Epithelial cell of proximal tubule (primary cell): Measurements from ENCODE around the gene MAD2L2. TPM values are rescaled to one million over a fixed set of nuclear protein-coding genes. Genes with fewer than 3 reads are reported as not detected.

Experiments used
- DNase-seq: peaks from one replicate; pipeline ENCODE4 v3.0.0-alpha.2; 2011; ENCODE audit warnings: low read depth
- H3K4me3 ChIP-seq: 2 replicates; pipeline ENCODE4 v1.5.1; 2011; ENCODE audit warnings: low read depth, mild to moderate bottlenecking, low read length
- total RNA-seq: library from RNA; depleted of rRNA; stranded (reverse); fragments of >200 nt; gene quantifications from 2 replicates; pipeline ENCODE4 v1.2.3, GENCODE V29; 2015
- TF ChIP-seq, protein P1 (sequence below): conservative IDR thresholded peaks from 2 replicates; pipeline ENCODE4 v1.5.1; 2012; ENCODE audit warnings: low read depth, mild to moderate bottlenecking, low read length

Gene MAD2L2
- total RNA-seq: 89.4 and 127 TPM in 2 replicates

DNA sequence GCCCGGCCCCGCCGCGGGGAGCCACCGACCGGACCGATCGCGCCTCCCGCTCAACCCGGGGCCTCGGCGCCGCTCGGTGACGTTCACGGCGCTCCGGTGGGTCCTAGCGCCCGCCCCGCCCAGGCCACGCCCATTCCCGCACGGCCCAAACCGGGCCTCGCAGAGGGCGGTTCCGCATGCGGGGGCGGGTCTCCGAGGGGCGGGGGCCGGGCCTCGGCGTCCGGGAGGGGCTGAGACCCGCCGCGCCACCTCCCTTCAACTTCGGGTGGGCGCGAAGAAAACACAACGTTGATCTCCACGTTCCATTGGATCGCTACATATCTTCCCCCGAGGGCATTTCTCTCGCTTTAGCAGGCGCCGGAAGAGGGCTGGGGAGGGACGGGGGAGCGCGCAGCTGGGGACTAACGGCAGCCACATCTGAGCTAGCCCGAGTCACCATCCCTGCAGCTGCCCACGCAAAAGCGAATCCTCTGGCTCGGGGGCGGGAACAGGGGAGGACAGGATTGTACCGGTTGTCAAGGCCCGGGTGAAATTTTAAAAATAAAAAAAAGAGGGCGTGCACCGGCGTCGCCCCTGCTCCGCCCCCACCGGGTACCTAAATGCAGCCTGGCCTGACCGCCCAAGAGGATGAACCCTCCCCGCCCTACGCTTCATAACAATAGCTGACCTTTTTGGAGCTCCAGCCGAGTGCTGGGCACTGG lies at the start of gene MAD2L2:
TSS of gene MAD2L2 (minus strand) at position 78 of the 701 bp plus-strand sequence. CDS start 547 bp downstream, outside the sequence.
- no peak for DNase-seq
- peak within 1 kb of the TSS; percentile 96 for H3K4me3 ChIP-seq
- TF ChIP-seq, protein P1, sequence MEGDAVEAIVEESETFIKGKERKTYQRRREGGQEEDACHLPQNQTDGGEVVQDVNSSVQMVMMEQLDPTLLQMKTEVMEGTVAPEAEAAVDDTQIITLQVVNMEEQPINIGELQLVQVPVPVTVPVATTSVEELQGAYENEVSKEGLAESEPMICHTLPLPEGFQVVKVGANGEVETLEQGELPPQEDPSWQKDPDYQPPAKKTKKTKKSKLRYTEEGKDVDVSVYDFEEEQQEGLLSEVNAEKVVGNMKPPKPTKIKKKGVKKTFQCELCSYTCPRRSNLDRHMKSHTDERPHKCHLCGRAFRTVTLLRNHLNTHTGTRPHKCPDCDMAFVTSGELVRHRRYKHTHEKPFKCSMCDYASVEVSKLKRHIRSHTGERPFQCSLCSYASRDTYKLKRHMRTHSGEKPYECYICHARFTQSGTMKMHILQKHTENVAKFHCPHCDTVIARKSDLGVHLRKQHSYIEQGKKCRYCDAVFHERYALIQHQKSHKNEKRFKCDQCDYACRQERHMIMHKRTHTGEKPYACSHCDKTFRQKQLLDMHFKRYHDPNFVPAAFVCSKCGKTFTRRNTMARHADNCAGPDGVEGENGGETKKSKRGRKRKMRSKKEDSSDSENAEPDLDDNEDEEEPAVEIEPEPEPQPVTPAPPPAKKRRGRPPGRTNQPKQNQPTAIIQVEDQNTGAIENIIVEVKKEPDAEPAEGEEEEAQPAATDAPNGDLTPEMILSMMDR: no peak

DNA sequence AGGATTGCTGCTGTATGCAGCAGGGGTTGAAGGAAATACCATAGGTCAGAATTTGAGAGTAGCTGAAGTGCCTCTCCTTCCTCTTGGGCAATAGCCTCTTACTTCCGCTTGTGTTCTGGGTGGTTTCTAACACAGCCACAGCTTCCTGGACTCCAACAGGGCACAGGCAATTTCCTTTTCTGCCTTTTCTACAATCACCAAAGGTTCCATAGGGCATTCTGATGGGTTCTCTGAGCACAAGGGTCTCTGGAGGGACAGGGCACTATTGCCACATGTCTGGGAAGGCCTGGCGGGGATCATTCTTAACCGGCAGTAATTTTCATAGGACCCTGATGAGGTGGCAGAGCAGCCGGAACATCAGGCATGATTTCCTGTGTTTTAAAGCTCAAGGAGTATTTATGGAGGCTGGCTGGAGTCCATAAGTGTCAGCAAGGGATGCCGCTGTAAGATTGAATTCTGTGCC lies 49.5 kb upstream of the MAD2L2 start:
- no peak overlapping the region for H3K4me3 ChIP-seq
- DNase-seq: no peak
- TF ChIP-seq, protein P1: no peak

DNA sequence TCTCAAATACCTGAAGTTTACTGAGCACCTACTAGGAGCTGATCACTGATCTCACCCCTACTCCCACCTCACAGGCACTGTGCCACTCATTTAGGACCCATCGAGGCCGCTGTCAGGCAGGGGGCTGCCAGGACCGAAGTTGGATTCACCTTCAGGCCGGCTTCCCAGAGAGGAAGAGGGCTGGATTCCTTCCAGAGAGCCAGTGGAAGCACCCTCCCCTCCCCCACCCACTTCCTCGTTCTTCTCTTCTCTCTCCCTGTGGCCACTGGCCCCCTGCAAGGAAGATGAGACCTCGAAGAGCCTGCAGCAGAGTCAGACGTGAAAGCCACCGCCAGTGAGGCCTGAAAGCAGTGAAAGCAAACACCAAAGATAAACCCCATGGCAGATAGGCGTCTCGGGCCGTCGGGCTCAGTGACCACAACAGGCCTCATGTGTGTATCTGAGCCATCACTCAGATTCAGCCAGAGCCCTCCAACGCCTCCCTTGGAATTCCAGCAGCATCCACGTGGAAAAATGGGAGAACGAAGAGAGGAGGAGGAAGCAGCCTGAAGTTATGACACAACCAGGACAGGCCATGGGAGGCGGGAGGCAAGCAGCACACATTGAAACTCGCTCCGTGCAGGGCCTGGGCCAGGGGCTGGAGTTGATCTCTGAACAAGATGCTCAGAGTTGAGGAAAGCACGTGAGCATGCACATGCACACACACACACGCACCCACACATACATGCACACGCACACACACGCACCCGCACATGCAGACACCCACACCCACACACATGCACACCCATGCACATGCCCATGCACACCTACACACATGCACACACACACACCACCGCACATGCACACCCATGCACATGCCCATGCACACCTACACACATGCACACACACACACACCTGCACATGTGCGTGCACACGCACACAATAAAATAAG lies 48.8 kb upstream of the MAD2L2 start:
- TF ChIP-seq, protein P1: no peak
- DNase-seq: no peak
- no peak overlapping the region for H3K4me3 ChIP-seq

DNA sequence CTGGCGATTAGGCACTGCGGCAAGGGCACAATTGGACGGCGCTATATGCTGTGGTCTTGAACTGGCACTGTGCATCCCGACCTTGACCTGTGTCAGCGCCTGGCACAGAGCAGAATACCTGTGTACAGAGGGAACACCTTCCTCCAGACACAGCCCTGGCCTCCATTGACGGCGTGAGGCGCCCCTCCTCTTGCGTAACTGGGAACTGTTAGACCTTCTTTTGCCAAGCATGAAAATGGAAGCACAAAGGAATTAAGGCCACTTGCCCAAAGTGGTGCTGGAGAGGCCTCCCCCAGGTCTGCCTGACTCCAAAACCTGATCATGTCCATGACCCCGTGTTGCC lies 48.2 kb upstream of the MAD2L2 start:
- DNase-seq: no peak
- no peak overlapping the region for H3K4me3 ChIP-seq
- TF ChIP-seq, protein P1: no peak

DNA sequence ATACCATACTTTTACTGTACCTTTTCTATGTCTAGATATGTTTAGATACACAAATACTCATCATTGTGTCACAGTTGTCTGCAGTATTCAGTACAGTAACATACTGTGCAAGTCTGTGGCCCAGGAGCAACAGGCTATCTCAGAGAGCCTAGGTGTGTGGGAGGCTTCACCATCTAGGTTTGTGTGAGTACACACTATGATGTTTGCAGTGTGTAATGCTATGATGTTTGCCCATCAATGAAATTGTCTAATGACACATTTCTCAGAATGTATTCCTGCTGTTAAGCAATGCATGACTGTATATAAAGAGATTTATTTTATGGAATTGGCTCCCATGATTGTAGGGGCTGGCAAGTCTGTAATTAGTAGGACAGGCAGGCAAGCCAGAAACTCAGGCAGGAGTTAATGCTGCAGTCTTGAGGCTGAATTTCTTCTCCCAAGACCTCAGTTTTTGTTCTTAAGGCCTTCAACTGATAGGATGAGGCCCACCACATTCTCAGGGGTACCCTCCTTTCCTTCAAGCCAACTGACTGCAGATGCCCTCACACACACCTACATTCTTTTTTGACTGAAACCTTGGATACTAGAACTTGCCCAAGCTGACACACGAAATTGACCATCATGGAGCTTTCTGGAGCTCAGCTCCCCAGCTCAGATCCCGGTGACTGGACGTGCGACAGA lies 47.3 kb upstream of the MAD2L2 start:
- TF ChIP-seq, protein P1: no peak
- no peak for DNase-seq
- no peak overlapping the region for H3K4me3 ChIP-seq

DNA sequence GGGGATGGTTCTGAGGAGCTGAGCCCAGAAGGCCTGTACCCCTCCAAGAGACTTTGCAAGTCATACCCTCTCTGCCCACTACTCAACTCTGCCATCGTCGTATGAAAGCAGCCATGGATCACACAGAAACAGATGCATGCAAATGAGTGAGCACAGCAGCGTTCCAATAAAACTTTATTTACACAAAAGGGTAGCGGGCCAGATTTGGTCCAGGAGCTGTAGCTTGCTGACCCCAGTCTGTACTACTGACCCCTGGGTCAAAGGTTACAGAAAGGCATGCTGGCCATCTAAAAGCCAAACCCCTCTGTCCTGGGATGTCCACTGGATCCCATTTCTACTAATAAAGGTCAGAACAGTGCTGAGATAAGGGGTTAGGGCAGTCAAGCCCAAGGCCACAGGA lies 46.2 kb upstream of the MAD2L2 start:
- TF ChIP-seq, protein P1: no peak
- no peak overlapping the region for H3K4me3 ChIP-seq

More for the DNA sequence above, 46.2 kb upstream of the MAD2L2 start:
- DNase-seq: no peak
